Esophagus muscularis mucosa (tissue), 3 donors: ENCODE data around the gene MTHFS.

Source experiments
- CTCF ChIP-seq, 3 experiments: fragments of 200-600 bp in 2 of 3; fragments of 450-650 bp in 1 of 3; sonication (generic) in 2 of 3; IDR thresholded peaks; one replicate each; pipeline ENCODE4 v1.5.1; 2017 to 2019; ENCODE audit warnings: antibody characterized with exemption in 3 of 3, mild to moderate bottlenecking in 2 of 3, moderate library complexity in 1 of 3
- POLR2A ChIP-seq: fragments of 450-650 bp; IDR thresholded peaks from one replicate; pipeline ENCODE4 v1.6.1; 2017; ENCODE audit warnings: antibody characterized with exemption, moderate library complexity, mild to moderate bottlenecking, low read depth

GRCh38 chr15:79875213-79875612 is 21.6 kb downstream of the MTHFS start:
- TF ChIP-seq CTCF (IDR thresholded peaks at IDR 0.05) (no peak), POLR2A (no peak)
